ENCODE results near the gene SH3BP2.
A peak's percentile ranks its signal among the peaks of the same experiment; 100 is the strongest.

Gene SH3BP2, protein sequence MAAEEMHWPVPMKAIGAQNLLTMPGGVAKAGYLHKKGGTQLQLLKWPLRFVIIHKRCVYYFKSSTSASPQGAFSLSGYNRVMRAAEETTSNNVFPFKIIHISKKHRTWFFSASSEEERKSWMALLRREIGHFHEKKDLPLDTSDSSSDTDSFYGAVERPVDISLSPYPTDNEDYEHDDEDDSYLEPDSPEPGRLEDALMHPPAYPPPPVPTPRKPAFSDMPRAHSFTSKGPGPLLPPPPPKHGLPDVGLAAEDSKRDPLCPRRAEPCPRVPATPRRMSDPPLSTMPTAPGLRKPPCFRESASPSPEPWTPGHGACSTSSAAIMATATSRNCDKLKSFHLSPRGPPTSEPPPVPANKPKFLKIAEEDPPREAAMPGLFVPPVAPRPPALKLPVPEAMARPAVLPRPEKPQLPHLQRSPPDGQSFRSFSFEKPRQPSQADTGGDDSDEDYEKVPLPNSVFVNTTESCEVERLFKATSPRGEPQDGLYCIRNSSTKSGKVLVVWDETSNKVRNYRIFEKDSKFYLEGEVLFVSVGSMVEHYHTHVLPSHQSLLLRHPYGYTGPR

DNA sequence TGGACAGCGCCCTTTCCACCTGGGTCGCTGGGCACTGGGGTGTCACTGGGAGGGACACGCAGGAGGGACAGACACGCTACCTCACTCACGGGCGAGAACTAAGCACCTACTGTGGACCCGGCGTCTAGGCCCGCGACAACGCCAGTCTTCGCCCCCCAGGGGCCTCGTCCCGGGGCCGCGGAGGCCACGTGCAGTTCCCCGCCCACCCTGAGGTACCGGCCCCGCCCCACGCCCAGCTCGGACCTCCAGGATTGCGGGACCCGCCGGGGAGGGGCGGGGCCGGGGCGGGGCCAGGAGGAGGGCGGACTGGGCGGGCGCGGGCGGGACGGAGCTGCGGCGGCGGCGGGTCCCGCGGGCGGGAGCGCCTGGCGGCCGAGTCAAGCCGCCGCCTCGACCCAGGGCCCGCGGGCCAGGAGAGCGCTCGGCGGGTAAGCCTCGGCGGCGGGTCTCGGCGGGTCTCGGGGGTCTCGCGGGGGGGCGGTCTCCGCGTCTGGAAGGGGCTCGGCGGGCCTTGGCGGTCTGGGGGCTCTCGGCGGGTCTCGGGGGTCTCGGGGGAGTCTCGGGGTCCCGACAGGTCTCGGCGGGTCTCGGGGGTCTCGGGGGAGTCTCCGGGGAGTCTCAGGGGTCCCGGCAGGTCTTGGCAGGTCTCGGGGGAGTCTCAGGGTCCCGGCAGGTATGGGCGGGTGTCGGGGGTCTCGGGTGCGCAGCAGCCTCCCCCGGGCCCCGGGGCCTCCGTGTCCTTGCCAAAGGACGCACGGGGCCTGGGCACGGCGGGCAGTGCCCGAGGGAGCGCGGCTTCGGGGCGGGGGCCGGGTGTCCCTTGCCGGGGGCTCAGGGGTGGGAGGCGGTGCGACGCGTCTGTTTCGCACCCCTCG lies at the start of gene SH3BP2:
SH3BP2 (plus strand) TSS at position 375 of the 875 bp plus-strand sequence. CDS start 27,533 bp downstream, outside the sequence.
- DNase-seq (ENCODE audit: low read depth), result peak; percentile 72

DNA sequence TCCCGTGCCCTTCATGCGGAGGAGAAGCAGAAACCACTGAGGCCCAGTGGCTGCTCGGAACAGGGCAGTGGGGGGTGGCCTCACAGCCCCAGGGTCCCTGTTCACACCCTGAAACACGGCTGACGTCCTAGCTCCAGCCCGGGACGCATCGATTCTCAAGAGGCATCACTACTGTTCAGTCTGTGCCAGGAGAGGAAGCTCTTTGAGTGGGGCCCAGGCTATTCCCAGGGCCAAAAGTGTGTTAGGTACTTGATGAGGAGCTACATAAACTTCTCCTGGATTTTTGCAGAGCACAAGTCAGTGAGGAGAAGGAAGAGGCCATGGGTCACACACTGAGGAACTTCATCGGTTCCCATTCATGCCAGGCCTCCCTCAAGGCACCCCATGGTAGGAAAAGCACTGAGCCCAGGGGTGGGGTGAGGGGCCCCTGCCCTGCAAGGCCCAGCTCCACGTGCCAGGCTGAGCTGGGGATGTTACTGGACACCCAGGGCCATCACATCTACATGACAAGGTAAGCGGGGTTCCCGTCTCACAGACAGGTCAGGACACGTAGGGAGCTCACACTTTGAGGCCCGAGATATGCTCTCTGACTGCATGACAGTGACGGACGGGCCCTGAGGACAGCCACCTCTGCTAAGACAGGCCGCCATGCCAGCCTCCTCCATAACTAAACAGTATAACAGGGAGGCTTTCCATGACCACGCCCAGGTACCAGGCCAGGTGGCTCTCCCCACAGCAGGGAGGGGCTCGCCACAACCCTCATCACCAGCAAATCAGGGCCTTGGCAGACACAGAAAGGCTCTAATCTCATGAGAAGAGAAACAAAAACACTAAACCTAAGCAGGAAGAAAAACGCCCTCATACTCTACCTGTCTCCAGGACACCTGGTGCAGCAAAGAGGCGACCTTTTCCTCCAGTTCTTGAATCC lies 49.1 kb upstream of the SH3BP2 start:
- no peak for DNase-seq (ENCODE audit: low read depth)

DNA sequence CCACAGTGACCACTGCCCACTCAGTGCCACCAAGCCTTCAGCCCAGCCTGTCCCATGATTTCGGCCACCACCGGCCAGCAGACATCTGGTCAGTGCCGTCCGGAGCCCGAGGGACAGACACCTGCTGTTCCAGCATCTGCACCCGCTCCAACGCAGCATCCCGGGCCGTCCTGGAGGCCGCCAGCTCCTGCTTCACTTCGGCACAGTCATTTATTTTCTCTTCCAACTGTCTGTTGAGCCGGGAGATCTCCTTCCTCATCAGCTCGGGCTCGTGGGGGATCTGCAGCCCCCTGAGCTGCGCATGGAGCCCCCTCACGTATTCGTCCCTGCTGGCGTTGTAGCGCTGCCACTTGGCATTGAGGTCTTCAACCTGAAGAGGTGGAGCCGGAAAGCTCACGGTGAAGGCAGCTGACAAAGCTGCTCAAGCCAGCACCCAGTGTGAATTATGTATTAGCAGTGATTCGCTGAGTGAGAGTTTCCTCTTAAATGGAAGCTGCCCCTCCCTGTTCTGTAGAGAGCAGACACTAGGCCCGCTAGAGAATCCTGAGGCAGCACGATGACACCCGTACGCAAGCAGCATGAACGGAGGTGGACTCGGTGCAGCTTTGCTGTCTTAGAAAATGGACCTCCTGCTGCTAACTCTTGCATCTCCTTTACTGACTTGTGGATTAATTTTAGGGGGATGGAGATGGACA lies 48.2 kb upstream of the SH3BP2 start:
- no peak for DNase-seq (ENCODE audit: low read depth)

DNA sequence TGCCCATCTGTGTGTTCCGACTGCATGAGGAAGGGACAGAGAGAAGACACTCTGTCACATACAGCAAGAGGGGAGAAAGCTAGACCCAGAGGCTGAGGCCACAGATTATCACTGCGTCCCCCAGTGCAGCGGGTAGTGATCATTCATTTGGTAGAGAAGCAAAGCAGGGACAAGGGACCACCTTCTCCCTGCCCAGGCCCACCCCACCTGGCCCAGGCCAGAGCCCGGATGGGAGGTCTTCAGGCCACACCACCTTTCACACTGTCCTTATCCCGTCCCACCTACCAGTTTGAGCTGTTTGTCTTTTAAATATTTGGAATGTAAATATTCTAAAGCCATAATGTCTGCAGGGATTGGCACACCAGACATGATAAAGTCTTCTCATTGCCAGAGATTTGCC lies 47.4 kb upstream of the SH3BP2 start:
- no peak for DNase-seq (ENCODE audit: low read depth)

DNA sequence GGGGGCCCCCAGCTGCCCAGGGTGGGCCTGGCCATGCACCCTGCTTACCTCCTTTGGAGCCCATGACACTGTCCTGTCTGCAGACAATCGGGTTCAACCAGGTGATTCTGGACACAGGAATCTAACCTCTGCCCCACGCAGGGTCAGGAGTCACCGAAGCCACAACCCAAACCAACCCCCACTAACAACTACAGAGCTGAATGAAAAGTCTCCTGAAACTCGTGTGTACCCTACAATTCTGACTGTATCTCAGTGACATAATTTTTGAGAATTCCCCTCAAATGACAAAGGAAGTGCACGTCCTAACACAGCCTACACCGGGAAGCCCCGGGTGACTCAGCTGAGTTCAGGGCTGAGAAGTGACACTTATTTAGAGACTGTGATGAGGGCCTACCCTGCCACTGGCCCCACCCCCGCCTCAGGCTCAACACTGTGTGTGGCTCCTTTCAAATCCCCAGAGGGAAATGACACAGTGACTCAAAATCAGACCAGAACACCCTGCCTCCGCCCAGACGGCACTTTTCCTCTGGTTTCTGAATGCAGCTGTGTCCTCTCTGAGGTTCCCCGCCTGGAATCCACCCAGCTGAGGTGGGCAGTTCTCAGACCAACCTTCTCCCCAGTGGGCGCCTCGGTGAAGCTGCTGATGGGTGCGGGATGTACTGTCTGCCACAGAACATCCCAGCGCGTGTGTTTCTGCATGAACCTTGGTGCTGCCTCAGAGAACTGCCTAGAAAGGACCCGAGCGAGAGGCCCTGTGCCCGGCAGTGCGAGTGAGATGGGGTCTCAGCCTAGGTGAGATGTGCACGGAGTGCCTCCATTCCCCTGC lies 46.7 kb upstream of the SH3BP2 start:
- peak; percentile 90 for DNase-seq (ENCODE audit: low read depth)

DNA sequence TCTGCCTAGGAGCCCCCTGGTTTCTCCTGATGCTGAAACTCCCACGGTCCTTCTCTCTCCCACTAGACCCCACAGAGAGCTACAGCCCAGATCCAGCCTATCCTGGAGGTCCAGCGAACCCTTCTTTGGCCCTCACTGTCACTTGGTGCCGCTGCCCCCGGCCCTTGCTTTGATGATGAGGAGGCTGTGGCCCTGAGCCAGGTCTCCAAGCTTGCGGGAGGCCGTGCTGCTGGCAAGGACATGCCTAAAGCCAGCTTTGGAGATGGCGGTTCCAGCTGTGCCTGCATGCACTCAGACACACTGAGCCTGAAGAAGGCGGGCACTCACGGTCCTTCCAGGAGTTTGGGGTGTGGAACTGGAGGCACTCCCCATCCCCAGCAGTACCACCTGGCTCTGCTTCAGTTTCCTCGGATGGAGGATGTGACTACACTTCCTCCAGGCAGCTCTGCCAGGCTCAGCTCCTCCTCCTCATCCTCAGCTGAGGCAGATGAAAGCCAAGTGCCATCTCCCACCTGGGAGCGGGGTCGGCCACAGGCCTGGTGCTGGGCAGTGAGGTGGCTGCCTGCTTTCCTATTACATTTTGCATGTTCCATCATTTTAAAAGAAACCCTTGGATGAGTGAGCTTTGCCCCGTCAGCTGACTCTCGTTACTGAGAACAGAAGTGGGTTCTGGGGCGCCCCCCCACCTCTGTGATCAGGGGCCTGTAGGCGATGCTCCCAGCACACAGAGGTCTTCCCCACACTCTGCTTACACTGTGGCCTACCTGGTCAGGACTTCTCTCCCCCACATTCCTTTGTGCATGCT lies 45.8 kb upstream of the SH3BP2 start:
- DNase-seq (ENCODE audit: low read depth), result no peak

DNA sequence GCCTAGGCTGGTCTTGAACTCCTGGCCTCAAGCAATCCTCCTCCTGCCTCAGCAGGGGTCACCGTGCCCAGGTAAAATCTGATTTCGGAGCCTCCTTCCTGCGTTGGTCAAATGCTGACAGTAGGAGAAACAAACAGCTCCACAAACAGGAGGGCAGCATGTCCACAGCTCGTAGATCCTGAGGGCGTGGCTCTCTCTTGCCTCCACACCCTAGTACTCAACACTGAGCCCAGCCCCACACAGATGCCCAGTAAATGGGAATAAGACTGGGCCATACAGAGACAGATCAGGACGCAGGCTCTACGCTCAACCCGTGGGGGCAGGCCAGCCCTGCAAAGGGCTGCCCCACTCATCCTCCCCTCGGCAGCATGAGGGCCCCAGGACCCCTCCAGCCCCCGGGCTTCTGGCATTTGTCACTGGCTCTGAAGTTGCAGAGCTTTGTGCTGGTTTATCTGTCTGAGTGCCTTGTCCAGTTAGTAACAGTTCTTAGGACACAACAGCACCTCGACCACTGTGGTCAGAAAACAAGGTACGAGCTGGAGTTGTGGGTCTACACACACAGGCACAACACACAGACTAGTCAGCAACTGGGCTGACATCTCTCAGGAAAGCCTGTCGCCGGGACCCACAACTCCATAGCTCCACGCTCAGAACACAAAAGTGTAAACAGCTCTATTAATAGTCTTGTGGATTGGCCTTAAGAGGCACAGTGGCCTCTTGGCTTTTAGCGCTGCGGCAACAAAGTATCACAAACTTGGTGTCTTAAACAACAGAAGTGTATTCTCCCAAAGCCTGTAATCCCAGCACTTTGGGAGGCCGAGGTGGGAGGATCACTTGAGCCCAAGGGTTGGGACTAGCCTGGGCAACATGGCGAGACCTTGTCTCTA lies 41.9 kb upstream of the SH3BP2 start:
- no peak for DNase-seq (ENCODE audit: low read depth)

DNA sequence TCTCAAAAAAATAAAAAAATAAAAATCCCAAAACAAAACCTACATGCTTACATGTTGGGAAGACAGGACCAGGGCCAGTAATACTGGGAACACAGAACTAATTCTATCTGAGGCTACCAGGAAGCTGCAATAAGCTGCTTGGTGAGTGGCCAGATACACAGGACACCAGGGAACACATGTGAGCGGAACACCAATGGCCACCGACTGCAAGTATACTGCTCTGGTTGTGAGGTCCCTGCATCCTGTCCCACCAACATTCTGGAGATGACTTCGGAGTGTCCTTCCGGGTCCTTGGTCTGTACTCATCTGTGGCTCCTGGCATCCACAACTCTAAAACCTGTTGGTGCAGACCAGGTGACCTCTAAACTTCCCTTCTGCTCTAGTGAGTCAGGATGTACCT lies 39.4 kb upstream of the SH3BP2 start:
- no peak for DNase-seq (ENCODE audit: low read depth)

DNA sequence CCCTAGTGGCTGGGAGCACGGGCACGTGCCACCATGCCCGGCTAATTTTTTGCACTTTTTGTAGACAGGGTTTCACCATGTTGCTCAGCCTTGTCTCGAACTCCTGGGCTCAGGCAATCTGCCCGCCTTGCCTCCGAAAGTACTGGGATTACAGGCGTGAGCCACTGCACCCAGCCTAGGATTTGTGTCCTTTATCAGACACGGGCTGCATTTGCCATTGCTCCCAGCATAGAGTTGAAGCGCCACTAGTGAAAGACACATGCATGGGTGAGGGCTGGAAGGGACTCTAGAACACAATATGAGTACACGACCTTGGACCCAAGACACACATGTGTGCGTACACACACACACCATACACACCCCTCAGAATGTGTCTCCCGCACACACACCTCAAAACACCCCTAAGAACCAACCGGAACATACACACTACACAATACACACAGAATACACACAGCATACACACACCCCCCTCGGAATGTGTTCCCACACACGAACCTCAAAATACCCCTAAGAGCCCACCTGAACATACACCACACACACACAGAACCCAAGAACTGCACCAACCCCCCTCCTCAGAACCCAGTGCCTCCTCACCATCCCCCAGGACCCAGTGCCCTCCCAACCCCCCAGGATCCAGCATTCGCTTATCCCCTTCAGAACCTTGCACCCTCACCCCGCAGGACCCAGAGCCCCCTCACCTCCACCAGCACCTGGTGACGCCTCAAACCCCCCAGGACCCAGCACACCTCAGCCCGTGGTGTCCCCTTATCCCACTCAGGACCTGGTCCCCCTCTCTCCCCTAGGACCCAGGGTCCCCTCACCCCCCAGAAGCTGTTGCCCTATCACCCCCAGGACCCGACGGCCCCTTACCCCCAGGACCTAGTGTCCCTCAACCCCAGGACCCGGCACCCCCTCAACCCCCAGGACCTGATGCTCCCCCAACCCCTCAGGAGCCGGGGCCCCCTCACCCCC lies 37.8 kb upstream of the SH3BP2 start:
- no peak for DNase-seq (ENCODE audit: low read depth)

DNA sequence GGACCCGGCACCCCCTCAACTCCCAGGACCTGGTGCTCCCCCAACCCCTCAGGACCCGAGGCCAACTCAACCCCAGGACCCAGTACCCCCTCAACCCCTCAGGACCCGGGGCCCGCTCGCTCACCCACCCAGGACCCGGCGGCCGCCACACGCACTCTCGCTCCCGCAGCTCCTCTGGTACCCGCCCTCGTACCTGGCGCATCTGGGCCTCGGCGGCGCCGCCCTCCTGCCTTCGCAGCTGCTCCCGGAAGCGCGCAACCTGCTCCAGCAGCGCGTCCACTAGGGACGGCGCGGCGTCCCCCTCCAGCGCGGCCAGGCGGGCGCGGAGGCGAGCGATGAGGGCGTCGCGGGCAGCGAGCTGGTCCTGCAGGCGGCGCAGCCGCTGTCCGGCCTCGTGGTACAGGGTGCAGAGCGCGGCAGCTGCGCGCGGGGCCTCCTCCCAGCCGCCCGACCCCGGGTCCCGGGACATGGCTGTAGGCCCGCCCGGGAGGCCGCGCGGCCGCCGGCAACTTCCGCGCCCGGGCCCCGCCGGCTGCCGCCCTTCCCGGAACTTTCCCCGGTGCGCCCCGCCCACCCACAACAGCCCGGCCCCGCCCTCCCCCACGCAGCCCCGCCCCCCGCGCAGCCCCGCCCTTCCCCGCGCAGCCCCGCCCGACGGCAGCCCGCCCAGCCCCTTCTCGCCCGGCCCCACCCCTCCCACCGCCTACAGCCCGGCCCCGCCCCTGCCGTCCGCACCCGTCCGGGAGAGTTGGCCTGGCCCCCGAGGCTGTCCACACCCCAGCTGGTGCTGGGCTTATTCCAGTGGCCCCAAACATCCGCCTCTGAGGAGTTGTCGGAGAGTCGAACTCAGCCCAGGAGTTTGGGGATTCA lies 36.8 kb upstream of the SH3BP2 start, which contains the start of gene TNIP2:
TNIP2 (minus strand) TSS at position 516 of the 870 bp plus-strand sequence; CDS start at position 469, 47 bp downstream.
- peak; percentile 76 for DNase-seq (ENCODE audit: low read depth)

DNA sequence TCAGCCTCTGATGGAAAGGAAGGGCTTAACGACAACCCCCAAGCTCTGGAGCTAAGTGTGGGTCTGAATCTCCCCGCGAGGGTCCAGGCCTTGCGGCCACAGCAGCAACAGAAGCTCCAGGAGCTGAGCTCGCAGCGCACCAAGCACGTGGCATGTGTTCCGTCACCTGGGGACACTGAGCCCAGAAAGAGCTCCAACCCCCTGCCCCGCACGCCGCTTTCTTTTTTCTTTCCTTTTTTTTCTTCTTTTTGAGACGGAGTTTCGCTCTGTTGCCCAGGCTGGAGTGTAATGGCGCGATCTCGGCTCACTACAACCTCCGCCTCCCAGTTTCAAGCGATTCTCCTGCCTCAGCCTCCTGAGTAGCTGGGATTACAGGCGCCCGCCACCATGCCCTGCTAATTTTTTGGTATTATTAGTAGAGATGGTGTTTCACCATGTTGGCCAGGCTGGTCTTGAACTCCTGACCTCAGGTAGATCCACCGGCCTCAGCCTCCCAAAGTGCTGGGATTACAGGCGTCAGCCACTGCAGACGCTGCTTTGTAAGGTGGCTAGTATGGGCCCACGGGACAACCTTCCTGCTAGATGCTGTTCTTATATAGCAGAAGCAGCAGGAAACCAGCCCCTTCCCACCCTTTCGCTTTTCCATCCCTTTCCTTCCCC lies 36.1 kb upstream of the SH3BP2 start:
- DNase-seq (ENCODE audit: low read depth), result no peak

DNA sequence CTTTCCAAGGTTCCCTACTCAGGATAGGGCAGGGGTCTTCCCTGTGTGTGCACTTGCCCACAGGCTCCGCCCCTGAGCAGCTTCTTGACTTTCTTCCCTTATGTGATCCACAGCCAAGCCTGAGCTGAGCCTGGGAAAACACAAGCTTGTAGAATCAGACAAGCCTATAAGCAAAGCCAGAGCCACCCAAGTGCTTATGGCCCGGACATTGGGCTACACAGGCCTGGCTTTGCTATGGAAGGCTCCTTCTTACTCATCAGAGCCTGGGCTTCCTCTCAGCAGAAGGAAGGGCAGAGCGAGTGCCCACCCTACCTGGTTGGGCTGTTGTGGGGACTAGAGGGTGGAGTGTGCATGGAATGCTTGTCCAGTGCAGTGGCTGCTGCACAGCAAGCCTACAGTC lies 35.5 kb upstream of the SH3BP2 start:
- no peak for DNase-seq (ENCODE audit: low read depth)

DNA sequence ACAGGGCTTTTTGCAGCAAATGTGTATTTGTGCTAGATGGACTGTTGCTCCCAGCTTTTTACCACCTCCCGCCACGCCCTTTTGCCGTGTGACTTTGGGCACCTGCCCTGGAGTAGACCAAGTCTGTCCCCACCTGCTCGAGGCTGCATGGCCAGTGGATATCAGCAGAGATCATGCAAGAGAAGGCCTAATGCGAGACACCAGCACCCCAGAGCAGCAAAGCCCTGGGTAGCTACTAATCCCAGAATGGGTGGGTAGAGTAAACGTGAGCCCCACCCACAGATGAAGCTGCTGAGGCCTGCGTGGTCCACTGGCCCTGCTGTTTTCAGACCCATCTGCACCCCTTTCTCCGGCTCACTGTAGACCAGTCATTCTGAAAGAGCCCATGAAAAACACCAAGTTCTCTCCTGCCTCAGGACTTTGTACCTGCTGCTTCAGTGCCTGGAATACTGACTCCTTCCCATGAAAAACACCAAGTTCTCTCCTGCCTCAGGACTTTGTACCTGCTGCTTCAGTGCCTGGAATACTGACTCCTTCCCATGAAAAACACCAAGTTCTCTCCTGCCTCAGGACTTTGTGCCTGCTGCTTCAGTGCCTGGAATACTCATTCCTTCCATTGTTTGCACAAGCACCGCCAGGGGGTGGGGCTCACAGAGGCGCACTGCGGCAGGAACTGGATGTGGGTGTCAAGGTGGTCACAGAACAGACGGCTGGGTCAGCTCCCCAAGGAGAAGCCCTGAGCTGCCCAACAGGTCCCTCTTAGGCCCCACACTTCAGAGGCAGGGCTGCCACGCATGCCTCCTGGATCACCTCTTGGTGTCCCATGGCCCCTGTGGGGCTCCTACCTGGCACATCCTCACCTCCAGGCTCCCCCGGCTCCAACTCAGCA lies 31.6 kb upstream of the SH3BP2 start:
- DNase-seq (ENCODE audit: low read depth), result no peak

DNA sequence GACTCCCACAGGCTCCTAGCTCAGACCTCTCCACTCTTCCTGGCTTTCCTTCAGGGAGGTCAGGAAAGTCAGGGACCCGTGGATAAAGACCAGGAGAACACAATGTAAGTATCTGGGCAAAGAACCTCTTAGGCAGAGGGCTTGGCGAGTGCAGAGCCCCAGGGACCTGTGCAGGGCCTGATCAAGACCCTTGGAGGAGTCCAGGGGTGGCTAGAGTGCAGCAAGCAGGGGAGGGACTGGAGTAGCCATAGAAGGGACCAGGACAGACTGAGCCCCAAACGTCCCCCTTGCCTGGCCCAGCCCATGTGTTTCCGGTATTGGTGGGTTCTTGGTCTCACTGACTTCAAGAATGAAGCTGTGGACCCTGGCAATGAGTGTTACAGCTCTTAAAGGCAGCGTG lies 30.8 kb upstream of the SH3BP2 start:
- DNase-seq (ENCODE audit: low read depth), result no peak

Measured in activated T-cell treated with anti-CD3 and anti-CD28 coated beads for 48 hours (primary cell).